Measurements from ENCODE around the gene B4GALT4.

The B4GALT4 gene

GRCh38 chr3:119237299-119237698 lies 3.4 kb downstream of the B4GALT4 start:
- DNase-seq (ENCODE audit: low read depth) = no peak
- H3K4me3 ChIP-seq (ENCODE audit: low read depth, low read length) = no peak overlapping the region
- in situ Hi-C loops (cut with HindIII; ENCODE audit: low sequenced_read_pairs) = no loop called here
- TF ChIP-seq, protein P1, sequence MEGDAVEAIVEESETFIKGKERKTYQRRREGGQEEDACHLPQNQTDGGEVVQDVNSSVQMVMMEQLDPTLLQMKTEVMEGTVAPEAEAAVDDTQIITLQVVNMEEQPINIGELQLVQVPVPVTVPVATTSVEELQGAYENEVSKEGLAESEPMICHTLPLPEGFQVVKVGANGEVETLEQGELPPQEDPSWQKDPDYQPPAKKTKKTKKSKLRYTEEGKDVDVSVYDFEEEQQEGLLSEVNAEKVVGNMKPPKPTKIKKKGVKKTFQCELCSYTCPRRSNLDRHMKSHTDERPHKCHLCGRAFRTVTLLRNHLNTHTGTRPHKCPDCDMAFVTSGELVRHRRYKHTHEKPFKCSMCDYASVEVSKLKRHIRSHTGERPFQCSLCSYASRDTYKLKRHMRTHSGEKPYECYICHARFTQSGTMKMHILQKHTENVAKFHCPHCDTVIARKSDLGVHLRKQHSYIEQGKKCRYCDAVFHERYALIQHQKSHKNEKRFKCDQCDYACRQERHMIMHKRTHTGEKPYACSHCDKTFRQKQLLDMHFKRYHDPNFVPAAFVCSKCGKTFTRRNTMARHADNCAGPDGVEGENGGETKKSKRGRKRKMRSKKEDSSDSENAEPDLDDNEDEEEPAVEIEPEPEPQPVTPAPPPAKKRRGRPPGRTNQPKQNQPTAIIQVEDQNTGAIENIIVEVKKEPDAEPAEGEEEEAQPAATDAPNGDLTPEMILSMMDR (IDR thresholded peaks at IDR 0.05; ENCODE audit: low read depth, low read length, missing control alignments) = no peak

GRCh38 chr3:119236756-119237155 lies 3.9 kb downstream of the B4GALT4 start:
- no peak for DNase-seq (ENCODE audit: low read depth)
- H3K4me3 ChIP-seq (ENCODE audit: low read depth, low read length) = no peak overlapping the region
- in situ Hi-C loops (cut with HindIII; ENCODE audit: low sequenced_read_pairs) = no loop called here
- TF ChIP-seq, protein P1 (IDR thresholded peaks at IDR 0.05; ENCODE audit: low read depth, low read length, missing control alignments) = no peak

DNA sequence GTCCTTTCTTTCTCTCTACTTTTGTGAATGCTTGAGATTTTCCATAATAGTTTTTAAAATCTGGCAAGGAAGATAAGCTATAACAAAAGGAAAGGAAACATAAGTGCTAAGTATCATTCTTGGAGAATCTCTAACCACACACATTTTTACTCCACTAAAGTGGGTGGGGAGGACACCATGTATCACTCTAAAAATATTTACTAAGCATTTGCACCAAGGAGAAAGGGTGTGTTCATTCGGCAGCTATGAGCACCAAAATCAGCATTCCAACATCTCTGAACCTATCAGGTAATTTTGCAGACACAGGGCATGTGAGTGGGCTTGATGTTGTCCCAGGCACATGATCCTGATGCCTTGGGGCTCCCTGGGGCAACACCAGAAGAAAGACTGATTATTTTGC lies 5.5 kb downstream of the B4GALT4 start:
- in situ Hi-C loops (cut with HindIII; ENCODE audit: low sequenced_read_pairs) = no loop called here
- H3K4me3 ChIP-seq (ENCODE audit: low read depth, low read length) = no peak overlapping the region
- TF ChIP-seq, protein P1 (IDR thresholded peaks at IDR 0.05; ENCODE audit: low read depth, low read length, missing control alignments) = no peak
- DNase-seq (ENCODE audit: low read depth) = no peak

DNA sequence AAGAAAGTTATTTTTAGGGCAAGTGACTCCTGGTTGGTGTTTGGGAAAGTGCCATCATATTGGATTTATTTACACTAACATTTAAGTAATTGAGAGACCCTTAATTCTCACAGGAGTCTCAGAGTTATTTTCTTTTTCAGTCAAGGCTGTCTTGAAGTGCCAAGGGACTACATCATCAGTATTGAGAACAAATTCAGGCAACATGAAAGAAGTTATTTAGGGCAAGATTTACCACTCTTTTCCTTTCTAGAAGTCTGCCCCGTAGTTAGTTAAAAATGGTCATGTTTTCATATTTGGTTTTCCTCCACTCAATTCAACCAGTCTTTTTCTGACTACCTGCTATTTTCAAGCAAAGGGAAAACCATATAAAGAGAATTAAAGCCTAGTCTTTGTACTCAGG lies 6.1 kb downstream of the B4GALT4 start:
- TF ChIP-seq, protein P1 (IDR thresholded peaks at IDR 0.05; ENCODE audit: low read depth, low read length, missing control alignments) = no peak
- no peak overlapping the region for H3K4me3 ChIP-seq (ENCODE audit: low read depth, low read length)
- DNase-seq (ENCODE audit: low read depth) = no peak
- in situ Hi-C loops (cut with HindIII; ENCODE audit: low sequenced_read_pairs) = no loop called here

- no peak overlapping the region for H3K4me3 ChIP-seq (ENCODE audit: low read depth, low read length)
- no peak for DNase-seq (ENCODE audit: low read depth)
- TF ChIP-seq, protein P1 (IDR thresholded peaks at IDR 0.05; ENCODE audit: low read depth, low read length, missing control alignments) = no peak
- in situ Hi-C loops (cut with HindIII; ENCODE audit: low sequenced_read_pairs) = no loop called here
These were observed 9.9 kb downstream of the B4GALT4 start for GRCh38 chr3:119230745-119231144.

- in situ Hi-C loops (cut with HindIII; ENCODE audit: low sequenced_read_pairs) = no loop called here
- DNase-seq (ENCODE audit: low read depth) = no peak
These were observed 10.6 kb downstream of the B4GALT4 start for GRCh38 chr3:119230071-119230470.

More at GRCh38 chr3:119230071-119230470, 10.6 kb downstream of the B4GALT4 start:
- TF ChIP-seq, protein P1 (IDR thresholded peaks at IDR 0.05; ENCODE audit: low read depth, low read length, missing control alignments) = no peak
- no peak overlapping the region for H3K4me3 ChIP-seq (ENCODE audit: low read depth, low read length)

Measured in astrocyte of the cerebellum (primary cell).